Measurements from ENCODE around the gene IRGQ. TPM values are rescaled to one million over a fixed set of nuclear protein-coding genes. Genes with fewer than 3 reads are reported as not detected.

The IRGQ gene
- total RNA-seq, 6 donors from 2014 or later, result 17.2 to 25.1 (median 23.2) TPM

DNA sequence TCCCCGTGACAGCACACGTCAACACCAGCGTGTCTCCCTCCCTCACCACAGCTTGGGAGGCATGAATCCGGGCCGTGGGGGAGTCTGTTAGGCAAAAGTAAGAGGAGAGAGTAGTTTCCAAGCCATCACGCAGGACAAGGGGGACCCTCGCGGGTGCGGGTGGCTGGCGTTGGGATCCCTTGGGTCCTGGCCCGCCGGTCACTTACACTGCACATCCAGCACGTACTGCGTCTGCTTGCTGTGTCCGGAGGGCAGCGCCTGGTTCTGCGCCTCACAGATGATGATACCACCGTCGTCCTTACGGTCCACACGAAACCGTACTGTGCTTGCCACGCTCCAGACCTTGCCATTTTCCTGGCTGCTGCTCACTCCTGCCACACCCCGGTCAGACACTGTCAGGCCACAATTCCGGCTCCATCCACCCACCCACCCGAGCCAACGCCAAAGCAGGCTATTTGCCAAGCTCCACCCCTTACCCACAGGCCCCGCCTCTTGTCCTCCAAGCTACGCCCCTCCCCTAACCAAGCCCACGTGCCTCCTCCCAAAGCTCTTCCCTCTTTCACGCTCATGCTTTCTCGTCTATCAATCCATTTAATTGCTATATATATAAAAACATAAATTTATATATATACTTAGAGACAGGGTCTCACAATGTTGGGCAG lies 30.1 kb upstream of the IRGQ start:
- Histone ChIP-seq H3K36me3 (no peaks in the 10 kb centered on the region), H3K4me3 (no peak overlapping the region), H3K27me3 (no peaks in the 10 kb centered on the region), H3K27ac (no peak overlapping the region), H3K9me3 (no peaks in the 10 kb centered on the region), H3K4me1 (peaks cover 0 to 5% (median 0%) of the 10 kb centered on the region in 4 donors)
- TF ChIP-seq POLR2AphosphoS5 (IDR thresholded peaks at IDR 0.05), result no peak
- TF ChIP-seq CTCF (IDR thresholded peaks at IDR 0.05), result no peak
- no peak for TF ChIP-seq POLR2A (IDR thresholded peaks at IDR 0.05)
- TF ChIP-seq EP300 (IDR thresholded peaks at IDR 0.05), result no peak
- 79 to 82% methylated on average over 29 to 32 of the region's 32 CpGs for WGBS, 2 donors
- ATAC-seq (ENCODE audit: low FRiP score in 2 of 2) (peak in 1 of 2 donors; percentile 18), DNase-seq (no peak)

DNA sequence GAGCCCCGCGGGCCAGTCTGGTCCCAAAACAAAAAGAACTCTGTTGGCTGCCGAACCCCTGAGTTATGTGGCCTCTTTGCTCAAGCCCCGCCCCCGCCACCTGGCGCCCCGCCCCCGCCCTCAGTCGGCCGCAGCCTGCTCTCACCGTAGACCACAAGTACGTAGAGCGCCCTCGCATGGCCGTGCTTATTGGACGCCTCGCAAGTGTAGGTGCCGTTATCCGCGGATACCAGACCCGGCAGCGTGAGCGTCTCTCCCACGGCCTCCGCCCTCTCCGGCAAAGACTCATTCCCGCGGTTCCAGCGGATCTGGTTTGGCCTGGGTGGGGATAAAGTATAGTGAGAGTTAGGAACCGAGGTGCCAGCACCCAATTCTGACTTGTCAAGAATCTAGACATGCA lies 29.0 kb upstream of the IRGQ start:
- ATAC-seq (ENCODE audit: low FRiP score in 2 of 2) (peak in 1 of 2 donors; percentile 25), DNase-seq (peak; percentile 66 to 76)
- Histone ChIP-seq H3K36me3 (no peaks in the 10 kb centered on the region), H3K27me3 (no peaks in the 10 kb centered on the region), H3K9me3 (no peaks in the 10 kb centered on the region), H3K4me3 (no peak overlapping the region), H3K4me1 (peaks cover 3 to 10% (median 4%) of the 10 kb centered on the region in 4 donors), H3K27ac (no peak overlapping the region)
- TF ChIP-seq EP300 (IDR thresholded peaks at IDR 0.05) (no peak), POLR2A (IDR thresholded peaks at IDR 0.05) (no peak), POLR2AphosphoS5 (IDR thresholded peaks at IDR 0.05) (no peak), CTCF (IDR thresholded peaks at IDR 0.05) (no peak)
- 41 to 52% methylated on average over 4 to 23 of the region's 30 CpGs for WGBS, 2 donors

DNA sequence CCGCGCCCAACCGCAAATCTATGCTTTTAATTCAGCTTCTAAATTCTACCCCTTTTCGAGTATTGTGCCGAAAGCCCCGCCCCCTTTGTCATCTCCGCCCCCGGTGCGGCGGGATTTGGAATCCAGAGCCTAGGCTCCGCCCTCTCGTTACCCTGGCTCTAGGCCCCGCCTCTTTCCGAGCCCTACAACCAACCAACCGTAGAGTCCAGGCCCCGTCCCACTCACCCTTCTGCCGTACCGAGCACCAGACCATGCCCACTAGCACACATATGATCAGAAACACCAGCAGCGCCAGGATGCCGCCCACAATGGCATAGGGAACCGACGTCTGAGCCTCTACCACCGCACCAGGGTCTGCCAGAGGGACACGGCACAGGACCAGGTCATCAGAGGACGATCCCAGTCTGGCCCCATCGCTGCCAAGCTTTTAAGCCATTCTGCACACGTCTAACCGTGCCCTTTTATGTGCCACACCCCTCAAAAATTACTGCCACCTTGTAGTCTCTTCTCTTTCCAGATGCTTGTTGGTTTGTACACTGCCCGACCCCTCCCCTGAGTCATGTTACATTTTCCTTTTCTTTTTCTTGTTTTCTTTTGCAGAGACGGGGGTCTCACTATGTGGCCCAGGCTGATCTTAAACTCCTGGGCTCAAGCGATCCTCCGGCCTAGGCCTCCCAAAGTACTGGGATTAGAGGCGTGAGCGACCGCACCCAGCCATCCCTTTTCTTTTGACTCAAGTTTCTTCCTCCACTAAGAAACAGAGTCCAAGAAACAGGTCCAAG lies 28.1 kb upstream of the IRGQ start:
- DNase-seq (peak in 1 of 2 donors; percentile 74), ATAC-seq (ENCODE audit: low FRiP score in 2 of 2) (no peak)
- peaks cover 3 to 10% (median 5%) of the 10 kb centered on the region in 4 donors for H3K4me1 ChIP-seq
- no peaks in the 10 kb centered on the region for H3K9me3 ChIP-seq
- no peaks in the 10 kb centered on the region for H3K27me3 ChIP-seq
- TF ChIP-seq CTCF (IDR thresholded peaks at IDR 0.05), result no peak
- no peak for TF ChIP-seq POLR2A (IDR thresholded peaks at IDR 0.05)
- H3K4me3 ChIP-seq, result no peak overlapping the region
- no peak overlapping the region for H3K27ac ChIP-seq
- H3K36me3 ChIP-seq, result no peaks in the 10 kb centered on the region
- WGBS, 2 donors, result 84 to 94% methylated on average over 35 of the region's 35 CpGs

DNA sequence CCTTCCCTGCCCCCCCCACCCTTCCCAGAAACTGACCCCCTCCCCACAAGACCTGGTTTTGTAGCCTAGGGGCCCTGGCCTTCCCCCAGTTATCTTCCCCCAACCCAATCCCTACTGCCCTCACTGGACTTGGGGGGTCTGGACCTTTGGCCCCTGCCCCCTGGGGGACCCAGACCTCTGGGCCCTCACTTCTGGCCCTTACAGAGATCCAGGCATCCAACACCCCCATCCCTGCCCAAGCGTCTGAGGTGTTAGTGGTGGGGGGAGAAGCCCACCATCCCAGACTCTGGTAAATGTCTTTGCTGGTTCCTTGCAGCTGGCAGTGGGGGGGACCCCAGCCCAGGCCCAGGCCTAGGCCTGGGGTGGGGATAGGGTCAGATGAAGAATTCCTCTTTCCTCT lies 27.0 kb upstream of the IRGQ start:
- TF ChIP-seq POLR2AphosphoS5 (IDR thresholded peaks at IDR 0.05) (no peak), POLR2A (IDR thresholded peaks at IDR 0.05) (no peak), CTCF (IDR thresholded peaks at IDR 0.05) (no peak), EP300 (IDR thresholded peaks at IDR 0.05) (no peak)
- 100% methylated on average over 1 of the region's 1 CpG; no CpG with 5 or more reads in 1 of the 2 donors for WGBS, 2 donors
- no peaks in the 10 kb centered on the region for H3K9me3 ChIP-seq
- ATAC-seq (ENCODE audit: low FRiP score in 2 of 2), result no peak
- peaks cover 5 to 18% (median 11%) of the 10 kb centered on the region in 4 donors for H3K4me1 ChIP-seq
- H3K27me3 ChIP-seq, result no peaks in the 10 kb centered on the region
- no peaks in the 10 kb centered on the region for H3K36me3 ChIP-seq
- no peak for DNase-seq
- H3K4me3 ChIP-seq, result no peak overlapping the region
- no peak overlapping the region for H3K27ac ChIP-seq
